ENCODE measurements around the gene SERPINE2. TPM values are rescaled to one million over a fixed set of nuclear protein-coding genes. Genes with fewer than 3 reads are reported as not detected.

The SERPINE2 gene
- total and polyA plus RNA-seq, 2 donors (not counting 3 experiments of a cell fraction or from before 2014, with no cell fraction given), result 4.0 to 8.8 TPM

DNA sequence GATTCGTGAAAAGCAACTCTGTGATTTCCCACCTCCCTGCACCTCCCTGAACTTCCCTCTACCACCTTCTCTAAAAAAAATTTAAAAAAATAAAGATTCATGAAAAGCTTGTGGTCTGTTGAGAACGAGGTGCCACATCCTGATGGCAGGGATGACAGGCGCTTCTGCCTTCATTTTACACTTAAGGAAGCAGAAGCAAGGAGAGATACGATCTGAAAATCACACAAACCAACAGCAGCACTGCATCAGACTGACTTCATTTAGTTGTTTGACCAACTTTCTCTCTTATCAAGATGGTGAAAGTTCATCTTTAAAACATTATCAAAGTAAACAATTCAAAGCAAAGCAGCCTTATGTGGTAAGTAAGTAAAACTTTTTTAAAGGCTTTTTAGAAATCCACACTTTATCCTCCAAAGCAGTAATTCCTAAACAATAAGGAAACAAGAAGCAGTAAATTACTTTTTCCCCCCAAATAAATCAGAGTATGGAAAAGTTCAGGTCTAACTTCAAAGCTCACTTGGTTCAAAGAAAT, 109.4 kb downstream of the SERPINE2 start:
- ChIA-PET POLR2A (interaction anchor here (0.7 kb wide), 1 partner anchor 11 kb away, joined by 4 read pairs; no protein-coding TSS in a partner anchor), CTCF (no interaction called here)
- Histone ChIP-seq H3K9ac (replicated peaks; ENCODE audit: extremely low read depth, insufficient read depth, low read length) (no peak overlapping the region), H3K79me2 (ENCODE audit: control insufficient read depth, insufficient read depth, low read length) (peaks cover 94% of the 10 kb centered on the region), H4K20me1 (replicated peaks; ENCODE audit: control insufficient read depth, extremely low read depth, insufficient read depth, low read length) (peaks cover 2% of the 10 kb centered on the region), H3K27me3 (ENCODE audit: control insufficient read depth in 2 of 2, insufficient read depth in 2 of 2, low read length in 2 of 2) (no peaks in the 10 kb centered on the region), H3K27ac (ENCODE audit: insufficient read depth, low read depth, low read length) (no peak overlapping the region), H3K9me1 (replicated peaks; ENCODE audit: control insufficient read depth, extremely low read depth, insufficient read depth, low read length) (no peaks in the 10 kb centered on the region), H3K9me3 (replicated peaks; ENCODE audit: control insufficient read depth, insufficient read depth, low read length) (peaks cover 4% of the 10 kb centered on the region), H3K36me3 (ENCODE audit: control insufficient read depth in 2 of 2, extremely low read depth in 1 of 2, insufficient read depth in 2 of 2, low read length in 2 of 2) (no peaks in the 10 kb centered on the region), H3K4me1 (ENCODE audit: control insufficient read depth, extremely low read depth, insufficient read depth, low read length) (peaks cover 12% of the 10 kb centered on the region), H3K4me3 (replicated peaks in 1 of 3; ENCODE audit: insufficient read depth in 1 of 3, low read depth in 1 of 3, low read length in 3 of 3) (no peak overlapping the region), H3K4me2 (ENCODE audit: insufficient read depth, low read length) (no peak overlapping the region), H2AFZ (ENCODE audit: low read depth, low read length) (no peak overlapping the region)
- intact Hi-C loops (cut with micrococcal nuclease) (no loop called here), dilution Hi-C loops (cut with MboI; ENCODE audit: extremely low pct_ligation_motif_present, low sequenced_read_pairs) (no loop called here)
- BruUV-seq (replicated peaks), result no TSS peak
- TF ChIP-seq JUN (IDR thresholded peaks at IDR 0.05; ENCODE audit: borderline replicate concordance, insufficient read depth, insufficient read length, low read depth) (no peak), MYC (IDR thresholded peaks at IDR 0.05; ENCODE audit: low read depth, low read length) (no peak), POLR2AphosphoS5 (IDR thresholded peaks at IDR 0.05; ENCODE audit: insufficient read depth, low read depth, low read length) (no peak), POLR2A (IDR thresholded peaks at IDR 0.05; ENCODE audit: low read depth, low read length) (no peak), FOS (IDR thresholded peaks at IDR 0.05; ENCODE audit: borderline replicate concordance, insufficient read depth, low read length) (no peak), EZH2 (IDR thresholded peaks at IDR 0.05; ENCODE audit: borderline replicate concordance, low read depth, low read length, severe bottlenecking) (no peak), GATA2 (IDR thresholded peaks at IDR 0.05; ENCODE audit: insufficient read depth, insufficient read length, low read depth, low read length) (no peak), MAX (IDR thresholded peaks at IDR 0.05; ENCODE audit: insufficient read depth, insufficient read length) (no peak)
- TF ChIP-seq, protein P1, sequence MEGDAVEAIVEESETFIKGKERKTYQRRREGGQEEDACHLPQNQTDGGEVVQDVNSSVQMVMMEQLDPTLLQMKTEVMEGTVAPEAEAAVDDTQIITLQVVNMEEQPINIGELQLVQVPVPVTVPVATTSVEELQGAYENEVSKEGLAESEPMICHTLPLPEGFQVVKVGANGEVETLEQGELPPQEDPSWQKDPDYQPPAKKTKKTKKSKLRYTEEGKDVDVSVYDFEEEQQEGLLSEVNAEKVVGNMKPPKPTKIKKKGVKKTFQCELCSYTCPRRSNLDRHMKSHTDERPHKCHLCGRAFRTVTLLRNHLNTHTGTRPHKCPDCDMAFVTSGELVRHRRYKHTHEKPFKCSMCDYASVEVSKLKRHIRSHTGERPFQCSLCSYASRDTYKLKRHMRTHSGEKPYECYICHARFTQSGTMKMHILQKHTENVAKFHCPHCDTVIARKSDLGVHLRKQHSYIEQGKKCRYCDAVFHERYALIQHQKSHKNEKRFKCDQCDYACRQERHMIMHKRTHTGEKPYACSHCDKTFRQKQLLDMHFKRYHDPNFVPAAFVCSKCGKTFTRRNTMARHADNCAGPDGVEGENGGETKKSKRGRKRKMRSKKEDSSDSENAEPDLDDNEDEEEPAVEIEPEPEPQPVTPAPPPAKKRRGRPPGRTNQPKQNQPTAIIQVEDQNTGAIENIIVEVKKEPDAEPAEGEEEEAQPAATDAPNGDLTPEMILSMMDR (IDR thresholded peaks at IDR 0.05; ENCODE audit: extremely low read depth in 1 of 2, insufficient read depth in 1 of 2, low read depth in 1 of 2, low read length in 2 of 2), result no peak
- FAIRE-seq, result no peak
- no peak for DNase-seq (ENCODE audit: low read depth, low spot score)

All from endothelial cell of umbilical vein (primary cell).